T-helper 2 cell treated with Interferon-gamma antibody and Interleukin-4, amounts not matched to agents 100 ng/mL and 5 ng/mL, for 36 hours (primary cell): ENCODE results near the gene HSD11B1. TPM values are rescaled to one million over a fixed set of nuclear protein-coding genes. Genes with fewer than 3 reads are reported as not detected.
"Not testable (repeated sequence)": the region's sequence is repeated elsewhere in the genome, so short reads cannot be mapped to it uniquely, and the experiment has no call there.

Experiments used
- intact Hi-C: fragments of 100-400 bp; cut with micrococcal nuclease; formaldehyde crosslinking; loops from one replicate; pipeline ENCODE4 v1.15.1; 2023
- total RNA-seq: library from RNA; stranded (reverse); gene quantifications from 2 replicates; pipeline ENCODE4 v1.2.3, GENCODE V29; 2022

HSD11B1 gene
- total RNA-seq, 1 donor from 2014 or later: 0.36 TPM

- intact Hi-C loops: no loop called here
Observed at GRCh38 chr1:209689477-209689876, 15.2 kb upstream of the HSD11B1 start.

- intact Hi-C loops: no loop called here
Observed at GRCh38 chr1:209691237-209691636, 13.4 kb upstream of the HSD11B1 start.

DNA sequence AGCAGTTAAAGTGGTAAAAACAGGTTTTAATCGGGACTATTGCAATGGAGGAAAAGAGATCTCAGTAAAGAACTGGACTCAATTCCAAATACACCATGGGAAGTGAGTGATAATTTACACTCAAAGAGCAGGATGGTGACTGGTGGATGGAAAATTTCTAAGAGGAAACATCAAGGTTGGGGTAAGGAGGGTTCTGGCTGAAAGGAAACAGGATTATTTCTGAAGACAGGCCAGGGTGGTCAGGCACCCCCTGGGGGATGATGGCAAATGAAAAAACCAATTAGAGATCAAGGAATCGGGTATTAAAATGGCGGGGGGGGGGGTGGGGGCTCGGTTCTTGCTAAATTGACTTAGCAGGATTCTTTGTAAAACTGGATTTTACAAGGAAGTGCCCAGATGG is 12.3 kb upstream of the HSD11B1 start:
- intact Hi-C loops: no loop called here

- intact Hi-C loops: loop anchor here (1.0 kb wide), 6 partner anchors 47 to 124 kb away; no protein-coding TSS in a partner anchor
Observed at GRCh38 chr1:209692745-209693504, 11.7 kb upstream of the HSD11B1 start.

- intact Hi-C loops: no loop called here
Observed at GRCh38 chr1:209696673-209697072, 8.0 kb upstream of the HSD11B1 start.

GRCh38 chr1:209697126-209697525 is 7.5 kb upstream of the HSD11B1 start:
- intact Hi-C loops: no loop called here

DNA sequence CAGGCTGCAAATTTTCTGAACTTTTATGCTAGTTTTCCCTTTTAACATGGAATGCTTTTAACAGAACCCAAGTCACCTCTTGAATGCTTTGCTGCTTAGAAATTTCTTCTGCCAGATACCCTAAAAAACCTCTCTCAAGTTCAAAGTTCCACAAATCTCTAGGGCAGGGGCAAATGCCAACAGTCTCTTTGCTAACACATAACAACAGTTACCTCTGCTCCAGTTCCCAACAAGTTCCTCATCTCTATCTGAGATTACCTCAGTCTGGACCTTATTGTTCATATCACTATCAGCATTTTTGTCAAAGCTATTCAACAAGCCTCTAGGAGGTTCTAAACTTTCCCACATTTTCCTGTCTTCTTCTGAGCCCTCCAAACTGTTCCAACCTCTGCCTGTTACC is 4.0 kb upstream of the HSD11B1 start:
- intact Hi-C loops: not testable (repeated sequence)

- intact Hi-C loops: no loop called here
Observed at GRCh38 chr1:209702832-209703231, 1.8 kb upstream of the HSD11B1 start.

GRCh38 chr1:209703834-209704504 is 677 bp upstream of the HSD11B1 start:
- intact Hi-C loops: no loop called here

DNA sequence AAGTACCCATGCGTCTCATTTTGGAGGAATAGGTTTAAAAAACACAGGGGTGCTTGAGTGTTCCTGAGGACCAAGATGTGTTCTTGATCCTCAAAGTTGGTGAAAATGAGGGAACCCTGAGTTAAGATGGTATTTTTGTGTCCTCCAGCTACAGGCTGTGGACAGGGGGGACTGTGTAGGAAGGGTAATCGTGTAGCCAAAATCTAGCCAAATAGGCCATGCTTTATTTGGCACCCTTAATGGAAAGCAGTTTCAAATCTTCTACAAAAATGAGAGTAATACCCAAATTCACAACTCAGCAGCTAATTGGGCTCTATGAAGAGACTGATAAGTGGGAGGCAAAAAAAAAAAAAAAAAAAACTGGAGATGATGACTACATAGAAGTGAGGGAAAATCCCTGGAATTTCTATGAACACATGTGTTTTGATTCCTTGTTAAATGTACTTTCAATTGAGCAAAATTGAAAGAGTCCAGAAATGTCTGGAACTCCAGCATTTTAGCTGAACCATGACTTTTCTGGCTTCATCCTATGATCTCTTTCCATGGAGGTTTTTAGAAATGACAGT is 470 bp downstream of the HSD11B1 start:
- intact Hi-C loops: no loop called here

DNA sequence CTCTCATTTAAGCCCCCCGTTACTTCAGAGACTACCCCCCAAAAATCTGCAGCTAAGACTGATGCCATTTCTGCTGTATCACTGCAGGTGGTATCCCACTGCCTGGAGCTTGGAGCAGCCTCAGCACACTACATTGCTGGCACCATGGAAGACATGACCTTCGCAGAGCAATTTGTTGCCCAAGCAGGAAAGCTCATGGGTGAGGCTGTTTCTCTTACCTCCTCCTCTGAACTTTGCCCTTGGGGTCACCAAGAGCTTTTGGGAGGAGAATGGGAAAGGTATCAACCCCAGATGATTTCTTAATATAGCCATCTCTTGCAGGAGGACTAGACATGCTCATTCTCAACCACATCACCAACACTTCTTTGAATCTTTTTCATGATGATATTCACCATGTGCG is 2.0 kb downstream of the HSD11B1 start:
- intact Hi-C loops: no loop called here

- intact Hi-C loops: no loop called here
Observed at GRCh38 chr1:209707308-209707707, 2.7 kb downstream of the HSD11B1 start.

DNA sequence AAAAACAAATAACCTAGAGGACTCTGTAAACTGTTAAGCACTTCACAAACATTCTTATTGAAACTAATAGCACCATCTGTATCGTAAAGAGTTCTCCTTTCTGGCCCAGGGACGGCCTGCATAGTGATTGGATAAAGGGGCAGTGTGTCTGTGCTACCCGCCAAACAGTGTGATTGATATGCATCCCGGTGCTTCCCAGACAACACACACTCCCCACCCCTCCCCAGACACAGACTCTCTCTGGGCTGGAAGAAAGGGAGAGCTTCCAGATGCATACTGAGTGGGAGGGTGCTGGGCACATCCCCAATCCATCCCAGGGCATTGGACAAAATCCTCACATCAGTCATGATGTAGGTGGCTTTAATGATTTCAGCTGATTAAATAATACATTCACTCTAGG is 3.7 kb downstream of the HSD11B1 start:
- intact Hi-C loops: no loop called here

DNA sequence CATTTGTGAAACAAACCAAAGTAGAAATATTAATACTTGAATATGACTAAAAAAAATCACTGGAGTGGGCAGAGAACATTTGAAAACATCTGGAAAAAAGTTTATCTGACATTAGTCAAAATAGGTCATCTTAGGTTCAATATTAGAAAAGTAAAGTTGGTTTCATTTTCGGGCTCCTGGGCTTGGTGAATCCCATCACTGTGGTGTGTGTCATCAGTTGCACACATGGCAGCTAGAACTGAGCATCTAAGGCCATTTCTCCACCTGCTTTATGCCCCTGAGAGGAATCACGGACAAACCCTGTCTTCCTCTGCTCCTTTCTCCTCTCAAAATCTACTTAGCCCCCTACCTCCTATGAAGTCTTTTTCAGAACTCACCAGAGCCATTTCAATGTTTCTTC is 5.4 kb downstream of the HSD11B1 start:
- intact Hi-C loops: loop anchor here (5.0 kb wide), 1 partner anchor 37 kb away; no protein-coding TSS in a partner anchor

- intact Hi-C loops: loop anchor here (5.0 kb wide), 1 partner anchor 36 kb away; no protein-coding TSS in a partner anchor
Observed at GRCh38 chr1:209710847-209711246, 6.2 kb downstream of the HSD11B1 start.

DNA sequence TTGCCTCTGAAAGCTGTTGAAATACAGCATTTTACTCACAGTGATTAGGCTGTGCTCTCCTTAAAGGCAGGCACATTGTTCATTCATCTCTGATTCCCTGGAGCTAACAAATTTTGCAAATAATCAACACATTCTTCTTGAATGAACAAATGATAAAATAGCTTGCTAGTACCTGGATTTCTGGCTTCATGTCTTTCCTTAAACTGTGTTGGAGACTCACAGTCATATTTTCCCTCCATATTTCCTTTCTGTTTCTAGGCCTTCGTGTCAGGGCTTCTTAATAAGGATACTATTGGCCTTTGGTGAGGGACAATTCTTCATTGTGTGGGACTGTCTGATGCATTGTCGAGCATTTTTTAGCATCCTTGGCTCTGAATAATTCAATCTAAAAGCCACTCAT is 9.7 kb downstream of the HSD11B1 start:
- intact Hi-C loops: loop anchor here (5.0 kb wide), 1 partner anchor 33 kb away; no protein-coding TSS in a partner anchor

GRCh38 chr1:209715314-209715713 is 10.7 kb downstream of the HSD11B1 start:
- intact Hi-C loops: no loop called here

- intact Hi-C loops: no loop called here
Observed at GRCh38 chr1:209717818-209718217, 13.2 kb downstream of the HSD11B1 start.

GRCh38 chr1:209720326-209720725 is 15.7 kb downstream of the HSD11B1 start:
- intact Hi-C loops: no loop called here

DNA sequence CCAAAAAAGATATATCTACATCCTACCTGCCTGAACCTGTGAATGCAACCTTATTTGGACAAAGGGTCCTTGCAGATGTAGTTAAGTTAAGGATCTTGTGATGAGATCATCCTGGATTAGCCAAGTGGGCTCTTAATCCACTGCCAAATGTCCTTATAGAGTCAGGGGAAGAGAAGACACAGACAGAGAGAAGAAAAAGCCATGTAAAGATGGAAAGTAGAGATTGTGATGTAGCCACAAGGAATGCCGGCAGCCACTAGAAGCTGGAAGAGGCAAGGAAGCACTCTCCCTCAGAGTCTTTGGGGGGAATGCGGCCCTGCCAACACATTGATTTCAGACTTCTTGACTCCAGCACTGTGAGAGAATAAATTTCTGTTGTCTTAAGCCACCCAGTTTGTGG is 16.2 kb downstream of the HSD11B1 start:
- intact Hi-C loops: no loop called here

- intact Hi-C loops: no loop called here
Observed at GRCh38 chr1:209721323-209721722, 16.7 kb downstream of the HSD11B1 start.

- intact Hi-C loops: no loop called here
Observed at GRCh38 chr1:209723265-209723664, 18.6 kb downstream of the HSD11B1 start.
